Heart left ventricle (tissue), 13 donors: ENCODE results near the gene SEPTIN11.
A peak's percentile ranks its signal among the peaks of the same experiment; 100 is the strongest.

Experiments
- CTCF ChIP-seq, 12 donors: fragments of 200-600 bp; sonication (generic) in 4 of 12; IDR thresholded peaks; one replicate each; pipeline versions ENCODE4 v1.5.0 to v1.8.0; 2018 to 2022; ENCODE audit warnings: antibody characterized with exemption in 12 of 12, mild to moderate bottlenecking in 5 of 12
- POLR2A ChIP-seq, 2 donors: fragments of 450-650 bp; IDR thresholded peaks; one replicate each; pipeline ENCODE4 v1.6.1; 2017; ENCODE audit warnings: antibody characterized with exemption in 2 of 2, mild to moderate bottlenecking in 2 of 2, moderate library complexity in 2 of 2
- donor health status: ischemic (EF 13 %, LVEDD 7.1; RV severe dilation, severe dysfunction).
- donor health status: DM: no; HTN: yes; CAD: no.
- donor health status: DM: no; HTN: no; CAD: no.
- donor health status: ischemic (EF 25% LVEDD 6.9; RV normal size, moderate dysfunction).
- donor health status: ischemic (EF 25% LVEDD 5.7; RV mildly dilated, moderate dysfunction).
- donor health status: ischemic (EF 35%, LVEDD 5.7; RV mildly dilated, moderate dysfunction).
- donor health status: nonischemic (EF 11% LVEDD 7.7; RV severe dilation, severe dysfunction).
- donor health status: DM: yes; HTN: yes; CAD: no.
- donor health status: PGD.
- donor health status: ischemic (EF 29% LVEDD 5.4; RV normal size, mild dysfunction).
- donor health status: nonischemic (EF 23%, LVEDD 6.1; RV moderate dilation, normal function).

GRCh38 chr4:76947369-76947768 lies 2.2 kb upstream of the SEPTIN11 start:
- TF ChIP-seq POLR2A (IDR thresholded peaks at IDR 0.05) (no peak), CTCF (IDR thresholded peaks at IDR 0.05) (peak in 1 of 12 donors; percentile 10)
